SW 1271 (cell line): ENCODE results near the gene BTBD9.

Experiments used
- DNase-seq, 2 experiments: peaks; one replicate each; lab custom pipeline; 2025; lab: John Stamatoyannopoulos, UW

The BTBD9 gene

GRCh38 chr6:38194589-38194988 lies 445.1 kb downstream of the BTBD9 start:
- DNase-seq = no peak

- DNase-seq = no peak
Observed at GRCh38 chr6:38194282-38194572, 445.5 kb downstream of the BTBD9 start.

DNA sequence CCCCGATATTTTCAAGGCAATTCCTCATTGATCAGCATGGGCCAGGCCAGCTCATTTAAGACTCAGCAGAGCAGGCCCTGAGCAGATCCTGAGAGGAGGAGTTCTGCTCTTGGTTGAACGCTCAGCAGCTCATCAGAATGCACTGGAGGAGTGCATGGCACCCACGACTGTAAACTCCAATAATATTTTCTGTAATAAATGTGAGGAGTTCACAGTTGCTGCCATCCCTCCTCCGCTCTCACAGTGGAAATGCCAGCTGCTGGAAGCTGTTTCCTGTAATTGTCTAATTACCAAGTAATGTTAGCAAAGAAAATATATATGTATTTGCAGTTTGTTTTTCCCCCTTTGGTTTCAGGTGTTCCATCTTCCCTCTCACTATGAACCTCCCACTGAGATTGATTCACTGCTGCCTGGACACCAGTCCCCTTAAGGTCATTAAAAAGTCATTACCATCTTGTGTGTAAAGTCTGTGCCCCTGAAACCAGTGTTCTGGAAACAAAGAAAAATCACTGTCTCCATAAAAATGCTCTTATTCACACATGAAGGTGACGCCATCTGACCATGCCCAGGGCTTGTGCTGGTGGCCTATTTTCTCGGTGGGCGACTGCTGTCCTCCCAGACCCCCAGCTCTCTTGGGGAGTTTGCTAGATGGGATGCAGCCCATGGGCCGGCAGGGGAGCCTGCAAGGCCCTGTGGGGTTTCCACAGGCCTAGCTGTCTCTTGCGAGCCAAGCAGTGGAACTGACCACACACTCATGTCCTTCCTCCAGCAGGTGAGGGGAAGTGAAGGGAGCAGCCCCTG lies 446.0 kb downstream of the BTBD9 start:
- no peak for DNase-seq

GRCh38 chr6:38193051-38193450 lies 446.7 kb downstream of the BTBD9 start:
- DNase-seq = no peak

GRCh38 chr6:38192487-38192886 lies 447.2 kb downstream of the BTBD9 start:
- no peak for DNase-seq

DNA sequence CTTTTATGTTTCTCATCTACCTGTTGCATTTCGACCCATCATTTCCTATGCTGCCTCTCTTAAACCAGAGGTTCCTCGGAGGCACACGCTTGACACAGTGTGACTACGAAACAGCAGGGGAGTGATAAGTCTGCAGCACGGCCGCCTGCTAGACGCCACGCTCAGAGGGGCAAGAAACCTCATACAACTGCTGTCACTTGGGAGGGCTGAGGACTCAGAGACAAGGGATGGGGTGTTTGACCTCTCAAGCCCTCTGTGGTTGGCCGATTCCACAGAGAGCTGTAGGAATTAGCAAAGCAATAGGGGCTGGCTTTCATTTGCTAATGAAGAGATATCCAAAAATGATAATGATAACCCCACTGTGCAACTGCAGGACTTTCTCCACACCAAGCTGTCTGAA lies 447.7 kb downstream of the BTBD9 start:
- no peak for DNase-seq

DNA sequence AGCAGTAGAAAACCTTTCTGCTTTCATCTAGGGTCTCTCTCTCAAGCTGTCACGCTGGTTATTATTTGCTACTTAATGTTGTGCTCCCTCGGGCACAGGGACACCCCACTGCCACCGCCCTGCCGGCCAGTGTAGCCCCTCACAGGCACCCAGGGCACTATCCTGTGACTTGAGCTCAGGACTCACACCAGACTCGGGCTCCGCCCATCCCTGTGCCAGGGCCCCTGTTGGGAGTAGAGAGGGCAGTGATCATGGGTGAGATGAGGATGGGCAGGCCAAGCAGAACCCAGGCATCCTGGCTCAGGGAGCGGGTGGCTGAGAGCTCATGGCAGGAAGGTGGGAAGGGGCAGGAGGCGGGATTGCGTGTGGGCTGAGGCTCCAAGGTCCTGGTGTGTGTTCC lies 448.3 kb downstream of the BTBD9 start:
- DNase-seq = no peak

GRCh38 chr6:38188677-38189335 lies 450.9 kb downstream of the BTBD9 start:
- DNase-seq = no peak

GRCh38 chr6:38187811-38188590 lies 451.7 kb downstream of the BTBD9 start:
- DNase-seq = no peak

GRCh38 chr6:38187325-38187724 lies 452.4 kb downstream of the BTBD9 start:
- no peak for DNase-seq

- DNase-seq = no peak
Observed at GRCh38 chr6:38185752-38186151, 454.0 kb downstream of the BTBD9 start.

DNA sequence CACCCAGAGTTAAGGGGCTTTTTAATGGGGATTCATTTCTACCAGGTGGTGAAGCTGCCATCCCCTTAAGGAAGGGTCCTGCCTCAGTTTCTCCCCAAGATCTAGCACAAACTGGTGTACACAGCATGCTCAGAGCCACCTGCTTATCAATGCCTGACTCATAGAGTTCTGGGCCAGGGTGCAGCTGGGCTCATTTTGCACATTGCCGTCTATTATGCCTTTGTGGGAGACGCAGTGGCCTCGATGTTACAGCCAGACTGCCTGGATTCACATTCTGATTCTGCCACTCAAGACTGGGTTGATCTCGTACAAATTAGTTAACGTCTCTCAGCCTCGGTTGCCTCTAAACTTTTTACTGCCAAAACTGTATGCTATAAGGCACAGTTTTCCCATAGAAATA lies 454.5 kb downstream of the BTBD9 start:
- DNase-seq = no peak

DNA sequence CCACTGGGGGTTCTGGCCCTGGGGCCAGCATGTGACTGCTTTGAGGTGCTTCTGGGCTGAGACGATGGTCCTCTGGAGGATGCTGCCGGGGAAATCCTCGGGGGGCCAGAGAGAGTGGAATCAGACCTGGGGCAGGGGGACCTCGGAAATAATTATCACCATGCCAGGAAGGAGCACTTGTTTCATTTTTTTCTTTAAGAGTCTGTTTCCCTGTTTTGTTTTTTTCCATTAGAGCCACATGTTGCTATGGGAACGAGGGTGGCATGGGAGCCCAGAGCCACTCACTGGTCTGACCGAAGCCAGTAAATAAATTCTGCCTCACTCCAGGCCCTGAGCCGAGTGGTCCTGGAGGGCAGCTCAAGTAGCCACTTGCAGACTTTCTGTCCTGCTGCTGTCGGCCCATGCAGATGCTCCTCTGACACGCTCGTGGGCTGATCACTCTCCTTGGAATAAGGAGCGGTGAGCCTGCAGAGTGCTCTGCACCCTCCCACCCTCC lies 455.1 kb downstream of the BTBD9 start:
- DNase-seq = no peak

DNA sequence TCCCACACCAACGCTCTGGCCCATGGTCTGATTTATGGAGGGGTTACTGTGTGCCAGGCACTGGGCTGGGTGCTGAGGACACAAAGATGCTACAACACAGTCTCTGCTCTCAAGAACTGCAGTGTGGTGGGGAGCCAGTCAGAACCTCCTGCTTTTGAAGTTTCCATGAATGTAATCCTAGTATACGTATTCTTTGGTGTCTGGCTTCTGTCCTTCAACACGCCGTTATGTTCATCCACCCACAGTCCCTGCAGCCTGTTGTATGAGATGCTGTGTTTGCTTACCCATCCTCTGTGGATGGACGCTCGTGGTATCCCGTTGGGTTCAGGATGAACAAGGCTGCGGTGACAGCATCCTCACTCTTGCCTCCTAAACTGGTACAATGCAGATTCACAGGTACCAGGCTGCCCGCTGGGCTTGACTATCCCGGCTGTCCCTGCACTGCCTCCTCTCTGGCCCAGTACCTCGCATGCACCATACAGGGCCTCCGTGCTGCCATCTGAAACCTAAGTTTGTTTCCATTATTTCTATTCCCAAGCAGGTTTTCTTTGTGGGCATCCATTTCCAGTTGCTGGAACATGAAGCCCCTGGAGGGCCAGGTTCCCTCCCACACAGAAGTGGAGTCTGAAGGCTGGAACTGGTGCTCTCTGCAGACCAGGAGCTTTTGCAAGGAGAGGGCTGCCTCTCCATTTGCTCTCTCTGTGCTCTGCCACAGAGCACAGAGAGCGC lies 455.7 kb downstream of the BTBD9 start:
- DNase-seq = no peak

GRCh38 chr6:38182426-38182825 lies 457.3 kb downstream of the BTBD9 start:
- no peak for DNase-seq

GRCh38 chr6:38180586-38180985 lies 459.1 kb downstream of the BTBD9 start:
- no peak for DNase-seq

- no peak for DNase-seq
Observed at GRCh38 chr6:38179794-38180430, 459.8 kb downstream of the BTBD9 start.

GRCh38 chr6:38179300-38179699 lies 460.4 kb downstream of the BTBD9 start:
- no peak for DNase-seq

DNA sequence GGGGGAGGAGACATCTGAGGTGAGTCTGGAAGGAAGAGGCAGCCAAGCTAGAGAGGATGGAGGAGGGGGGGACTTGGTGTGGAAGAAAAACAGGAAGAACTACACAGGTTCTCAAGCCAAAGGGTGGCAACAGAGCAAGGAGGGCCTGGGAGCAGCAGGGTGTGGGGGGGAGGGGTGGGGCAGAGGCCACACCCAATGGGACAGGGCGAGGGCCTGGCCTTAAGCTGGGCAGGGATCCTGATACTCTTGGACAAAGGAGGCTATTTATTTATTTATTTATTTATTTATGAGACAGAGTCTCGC lies 461.2 kb downstream of the BTBD9 start:
- DNase-seq = no peak

GRCh38 chr6:38177882-38178583 lies 461.7 kb downstream of the BTBD9 start:
- DNase-seq = no peak
